Neural cell (in vitro differentiated cells): ENCODE measurements around the gene REV1. TPM values are rescaled to one million over a fixed set of nuclear protein-coding genes. Genes with fewer than 3 reads are reported as not detected.

ENCODE experiments used
- H2AFZ ChIP-seq: fragments of 200-600, 300-800 bp; sonication (generic), shearing (Covaris generic); 2 replicates; pipeline ENCODE4 v1.6.0; 2014; ENCODE audit warnings: low read depth, mild to moderate bottlenecking, antibody characterized with exemption, low read length, moderate library complexity
- H3F3A ChIP-seq: fragments of 200-600 bp; shearing (Covaris generic); 2 replicates; pipeline ENCODE4 v1.6.1; 2016; ENCODE audit warnings: mild to moderate bottlenecking, moderate library complexity, mixed read lengths, antibody characterized with exemption, low read length; ENCODE audit not compliant: insufficient read depth, poor library complexity, severe bottlenecking
- H3K27ac ChIP-seq: fragments of 200-600, 300-800 bp; sonication (generic), shearing (Covaris generic); 2 replicates; pipeline ENCODE4 v1.5.1; 2014; ENCODE audit warnings: mild to moderate bottlenecking, low read length, moderate library complexity
- H3K27me3 ChIP-seq: fragments of 300-800, 200-600 bp; sonication (generic), shearing (Covaris generic); 2 replicates; pipeline ENCODE4 v1.6.0; 2014; ENCODE audit warnings: mild to moderate bottlenecking, low read depth, low read length, moderate library complexity; ENCODE audit not compliant: insufficient read depth
- H3K36me3 ChIP-seq: fragments of 300-800, 200-600 bp; sonication (generic), shearing (Covaris generic); 2 replicates; pipeline ENCODE4 v1.5.1; 2014; ENCODE audit warnings: mild to moderate bottlenecking, antibody characterized with exemption, low read length, moderate library complexity; ENCODE audit not compliant: insufficient read depth
- H3K4me2 ChIP-seq: fragments of 300-800, 200-600 bp; sonication (generic), shearing (Covaris generic); 2 replicates; pipeline ENCODE4 v1.6.0; 2014; ENCODE audit warnings: mild to moderate bottlenecking, low read length
- H3K4me3 ChIP-seq: fragments of 300-800, 200-600 bp; sonication (generic), shearing (Covaris generic); 2 replicates; pipeline ENCODE4 v1.5.1; 2014; ENCODE audit warnings: mild to moderate bottlenecking, low read length, moderate library complexity
- H3K79me2 ChIP-seq: fragments of 200-600 bp; shearing (Covaris generic); replicated peaks from 2 replicates; pipeline ENCODE4 v1.6.0; 2014; ENCODE audit warnings: mild to moderate bottlenecking, low read length, moderate library complexity; ENCODE audit not compliant: insufficient read depth
- H3K9ac ChIP-seq: fragments of 300-800, 200-600 bp; sonication (generic), shearing (Covaris generic); 2 replicates; pipeline ENCODE4 v1.6.1; 2016; ENCODE audit warnings: mild to moderate bottlenecking, low read length, mixed read lengths
- H3K9me2 ChIP-seq: fragments of 200-600 bp; shearing (Covaris generic); 2 replicates; pipeline ENCODE4 v1.6.1; 2016; ENCODE audit warnings: mild to moderate bottlenecking, low read length, mixed read lengths; ENCODE audit not compliant: insufficient read depth
- H3K9me3 ChIP-seq: fragments of 200-600, 300-800 bp; sonication (generic), shearing (Covaris generic); 2 replicates; pipeline ENCODE4 v1.6.1; 2016; ENCODE audit warnings: mild to moderate bottlenecking, mixed run types, low read length, moderate library complexity, mixed read lengths
- H4K20me1 ChIP-seq: fragments of 200-600 bp; shearing (Covaris generic); 2 replicates; pipeline ENCODE4 v1.6.1; 2016; ENCODE audit warnings: mild to moderate bottlenecking, mixed run types; ENCODE audit not compliant: insufficient read depth
- EP300 ChIP-seq: fragments of 450-650 bp; conservative IDR thresholded peaks from 2 replicates; pipeline ENCODE4 v1.6.1; 2014; ENCODE audit warnings: antibody characterized with exemption, mild to moderate bottlenecking, moderate library complexity; ENCODE audit not compliant: poor library complexity, severe bottlenecking
- EZH2 ChIP-seq: fragments of 200-600, 300-800 bp; shearing (Covaris generic), sonication (generic); IDR thresholded peaks from 2 replicates; pipeline ENCODE4 v1.6.1; 2014; ENCODE audit warnings: antibody characterized with exemption, low read length, borderline replicate concordance, mild to moderate bottlenecking; ENCODE audit not compliant: insufficient read depth, poor library complexity, severe bottlenecking
- MXI1 ChIP-seq: fragments of 450-650 bp; conservative IDR thresholded peaks from 2 replicates; pipeline ENCODE4 v1.6.1; 2014; ENCODE audit warnings: antibody characterized with exemption, mild to moderate bottlenecking; ENCODE audit not compliant: poor library complexity, severe bottlenecking
- POLR2AphosphoS5 ChIP-seq: IDR thresholded peaks from 2 replicates; pipeline ENCODE4 v1.6.1; 2012
- RAD21 ChIP-seq: fragments of 450-650 bp; conservative IDR thresholded peaks from 2 replicates; pipeline ENCODE4 v1.6.1; 2014; ENCODE audit warnings: antibody characterized with exemption, mild to moderate bottlenecking, moderate library complexity
- REST ChIP-seq: IDR thresholded peaks from 2 replicates; pipeline ENCODE4 v1.6.1; 2012; ENCODE audit warnings: borderline replicate concordance
- SMC3 ChIP-seq: fragments of 450-650 bp; conservative IDR thresholded peaks from 2 replicates; pipeline ENCODE4 v1.6.1; 2014; ENCODE audit warnings: antibody characterized with exemption, mild to moderate bottlenecking, moderate library complexity; ENCODE audit not compliant: poor library complexity
- TAF1 ChIP-seq: IDR thresholded peaks from 2 replicates; pipeline ENCODE4 v1.6.1; 2012; ENCODE audit warnings: low read depth
- polyA plus RNA-seq: library from polyadenylated mRNA; depleted of rRNA; stranded (reverse); fragments of >200 nt; gene quantifications from 2 replicates; pipeline ENCODE4 v1.2.3, GENCODE V29; 2014
- TF ChIP-seq, protein P1 (sequence below): fragments of 450-650 bp; IDR thresholded peaks from 2 replicates; pipeline ENCODE4 v1.5.1; 2014; ENCODE audit warnings: antibody characterized with exemption, mild to moderate bottlenecking, moderate library complexity; ENCODE audit not compliant: poor library complexity, severe bottlenecking

The REV1 gene
- polyA plus RNA-seq, 1 donor from 2014 or later = 84.1 TPM

DNA sequence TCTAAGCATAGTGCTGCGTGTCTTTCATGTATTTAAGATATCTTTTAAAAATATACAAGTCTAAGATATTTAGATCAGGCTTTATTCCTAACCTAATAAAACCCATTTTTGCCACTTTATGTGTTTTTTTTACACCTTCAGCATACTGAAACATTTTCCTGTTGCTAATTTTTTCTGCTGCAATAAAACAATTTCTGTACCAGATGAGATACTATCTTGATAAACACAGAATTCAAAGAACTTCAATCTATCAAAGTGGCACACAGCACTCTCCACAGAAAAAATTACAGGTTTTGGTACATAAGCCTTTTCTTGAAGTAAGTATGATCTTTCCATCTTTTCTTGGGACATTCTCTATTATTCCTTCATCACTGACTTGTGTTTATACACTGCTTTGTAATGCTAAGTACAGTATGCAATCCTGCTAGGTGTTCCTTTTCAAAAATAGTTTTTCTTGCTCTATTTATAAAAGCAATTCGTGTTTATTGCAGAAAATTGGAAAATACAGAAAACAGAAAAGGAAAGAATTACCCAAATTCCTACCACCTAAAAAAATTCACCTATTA, 16.2 kb downstream of the REV1 start:
- Histone ChIP-seq H3K9me3 (no peaks in the 10 kb centered on the region), H2AFZ (no peak overlapping the region), H4K20me1 (no peaks in the 10 kb centered on the region), H3K9me2 (no peaks in the 10 kb centered on the region), H3K4me3 (no peak overlapping the region), H3K79me2 (peaks cover 57% of the 10 kb centered on the region), H3K4me2 (no peak overlapping the region), H3K36me3 (no peaks in the 10 kb centered on the region), H3K27ac (no peak overlapping the region), H3K9ac (no peak overlapping the region), H3F3A (no peaks in the 10 kb centered on the region), H3K27me3 (no peaks in the 10 kb centered on the region)
- no peak for TF ChIP-seq EZH2
- no peak for TF ChIP-seq POLR2AphosphoS5
- TF ChIP-seq MXI1 = no peak
- no peak for TF ChIP-seq SMC3

DNA sequence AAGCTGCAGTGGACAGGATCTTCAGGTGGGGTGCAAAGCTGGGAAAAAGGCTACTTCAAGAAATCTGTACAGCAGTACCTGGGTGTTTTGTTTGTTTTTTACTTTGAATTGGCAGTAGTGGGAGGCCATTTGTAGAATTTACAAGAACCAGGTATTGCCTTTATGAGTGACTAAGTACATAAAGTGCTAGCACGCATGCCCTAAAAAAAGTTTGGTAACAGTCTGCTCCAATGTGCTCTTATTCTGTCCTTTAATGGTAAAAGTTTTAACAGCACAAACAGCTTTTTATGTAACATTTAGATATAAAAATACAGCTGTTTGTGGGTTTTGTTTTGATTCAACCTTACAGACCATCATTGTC, 17.2 kb downstream of the REV1 start:
- no peak overlapping the region for H3K4me3 ChIP-seq
- no peak for TF ChIP-seq TAF1
- TF ChIP-seq MXI1 = no peak
- no peak for TF ChIP-seq EZH2
- TF ChIP-seq EP300 = no peak
- no peak for TF ChIP-seq SMC3
- TF ChIP-seq POLR2AphosphoS5 = no peak
- TF ChIP-seq REST = no peak
- TF ChIP-seq, protein P1, sequence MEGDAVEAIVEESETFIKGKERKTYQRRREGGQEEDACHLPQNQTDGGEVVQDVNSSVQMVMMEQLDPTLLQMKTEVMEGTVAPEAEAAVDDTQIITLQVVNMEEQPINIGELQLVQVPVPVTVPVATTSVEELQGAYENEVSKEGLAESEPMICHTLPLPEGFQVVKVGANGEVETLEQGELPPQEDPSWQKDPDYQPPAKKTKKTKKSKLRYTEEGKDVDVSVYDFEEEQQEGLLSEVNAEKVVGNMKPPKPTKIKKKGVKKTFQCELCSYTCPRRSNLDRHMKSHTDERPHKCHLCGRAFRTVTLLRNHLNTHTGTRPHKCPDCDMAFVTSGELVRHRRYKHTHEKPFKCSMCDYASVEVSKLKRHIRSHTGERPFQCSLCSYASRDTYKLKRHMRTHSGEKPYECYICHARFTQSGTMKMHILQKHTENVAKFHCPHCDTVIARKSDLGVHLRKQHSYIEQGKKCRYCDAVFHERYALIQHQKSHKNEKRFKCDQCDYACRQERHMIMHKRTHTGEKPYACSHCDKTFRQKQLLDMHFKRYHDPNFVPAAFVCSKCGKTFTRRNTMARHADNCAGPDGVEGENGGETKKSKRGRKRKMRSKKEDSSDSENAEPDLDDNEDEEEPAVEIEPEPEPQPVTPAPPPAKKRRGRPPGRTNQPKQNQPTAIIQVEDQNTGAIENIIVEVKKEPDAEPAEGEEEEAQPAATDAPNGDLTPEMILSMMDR = no peak
- TF ChIP-seq RAD21 = no peak
- H2AFZ ChIP-seq = no peak overlapping the region
- no peaks in the 10 kb centered on the region for H4K20me1 ChIP-seq
- peaks cover 47% of the 10 kb centered on the region for H3K79me2 ChIP-seq
- no peaks in the 10 kb centered on the region for H3K9me3 ChIP-seq
- H3F3A ChIP-seq = no peaks in the 10 kb centered on the region
- H3K27ac ChIP-seq = no peak overlapping the region
- H3K36me3 ChIP-seq = no peaks in the 10 kb centered on the region
- no peak overlapping the region for H3K9ac ChIP-seq
- no peak overlapping the region for H3K4me2 ChIP-seq
- no peaks in the 10 kb centered on the region for H3K9me2 ChIP-seq
- no peaks in the 10 kb centered on the region for H3K27me3 ChIP-seq
